ENCODE measurements around the gene AQP12A. TPM values are rescaled to one million over a fixed set of nuclear protein-coding genes. Genes with fewer than 3 reads are reported as not detected.

The AQP12A gene
- total and polyA plus RNA-seq, 3 experiments from 2014 or later = not detected

DNA sequence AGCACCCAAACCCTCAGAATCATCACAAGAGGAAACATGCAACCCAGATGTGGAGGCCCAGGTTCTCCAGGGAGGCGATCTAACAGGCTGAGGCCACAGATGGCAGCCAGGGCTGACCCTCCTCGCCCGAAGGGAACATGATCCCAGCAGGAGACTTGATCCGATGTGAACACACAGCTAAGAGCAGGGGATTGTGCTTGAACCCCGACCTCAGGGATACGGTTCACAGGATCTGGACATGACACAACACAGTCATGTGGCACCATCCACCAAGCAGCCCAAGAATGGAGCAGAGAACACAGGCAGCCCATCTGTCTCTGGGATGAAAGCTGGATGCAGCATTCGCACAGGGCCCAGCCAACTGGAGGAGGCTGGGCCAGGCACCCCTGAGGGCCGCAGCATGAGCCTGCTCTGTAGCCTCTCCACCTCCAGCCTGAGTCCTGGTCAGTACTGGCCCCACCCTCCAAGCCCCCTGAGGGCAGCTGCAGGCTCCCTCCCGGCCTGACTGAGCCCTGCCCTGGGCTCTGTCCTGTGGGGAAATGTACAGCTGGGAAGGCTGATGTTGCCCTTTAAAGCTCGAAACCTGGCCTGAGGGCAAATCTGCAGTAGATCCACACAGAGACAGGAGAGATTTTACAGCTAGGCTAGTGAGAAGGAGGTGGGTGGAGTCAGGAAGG is 39.0 kb downstream of the AQP12A start:
- no peaks in the 10 kb centered on the region for H3K36me3 ChIP-seq (ENCODE audit: insufficient read depth, low read length)
- CTCF ChIA-PET = no interaction called here
- H3K27me3 Mint-ChIP-seq = peaks cover 2 to 17% of the 10 kb centered on the region in 2 donors
- H3K36me3 Mint-ChIP-seq = no peaks in the 10 kb centered on the region
- no peak overlapping the region for H3K4me3 Mint-ChIP-seq
- no peaks in the 10 kb centered on the region for H3K4me1 ChIP-seq (ENCODE audit: insufficient read depth, low read length)
- H3K4me3 ChIP-seq (ENCODE audit: low read length) = no peak overlapping the region
- no peak for DNase-seq
- POLR2A ChIA-PET = no interaction called here
- no peak overlapping the region for H3K27ac ChIP-seq (ENCODE audit: low read depth, low read length)
- peak overlapping the region in 1 of 8 donors; percentile 60 for H3K27ac Mint-ChIP-seq
- H3K9me3 Mint-ChIP-seq = no peaks in the 10 kb centered on the region
- no peaks in the 10 kb centered on the region for H3K9me3 ChIP-seq (ENCODE audit: low read length)
- no peaks in the 10 kb centered on the region for H3K27me3 ChIP-seq (ENCODE audit: insufficient read depth, low read length, poor library complexity, severe bottlenecking)
- H3K4me1 Mint-ChIP-seq = no peaks in the 10 kb centered on the region

DNA sequence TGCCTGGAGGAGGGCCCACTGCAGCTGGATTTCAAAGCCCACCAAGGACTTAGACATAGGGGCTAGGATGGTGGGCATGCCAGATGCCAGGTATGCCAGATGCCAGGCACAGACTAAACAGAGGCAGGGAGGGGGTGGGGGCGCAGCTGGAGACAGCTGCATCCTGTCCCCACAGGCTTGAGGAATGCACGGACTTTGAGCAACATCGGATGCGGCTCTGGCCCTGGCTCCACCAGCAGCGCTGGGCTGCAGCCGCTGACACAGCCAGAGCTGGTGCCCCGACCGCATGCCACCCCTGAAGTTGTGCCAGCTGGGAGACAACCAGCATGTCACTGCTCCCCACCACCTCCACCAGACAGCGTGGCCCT is 39.5 kb downstream of the AQP12A start:
- CTCF ChIA-PET = no interaction called here
- Histone ChIP-seq H3K36me3 (ENCODE audit: insufficient read depth, low read length) (no peaks in the 10 kb centered on the region), H3K27me3 (ENCODE audit: insufficient read depth, low read length, poor library complexity, severe bottlenecking) (no peaks in the 10 kb centered on the region), H3K9me3 (ENCODE audit: low read length) (no peaks in the 10 kb centered on the region), H3K4me1 (ENCODE audit: insufficient read depth, low read length) (no peaks in the 10 kb centered on the region), H3K27ac (ENCODE audit: low read depth, low read length) (no peak overlapping the region), H3K4me3 (ENCODE audit: low read length) (no peak overlapping the region)
- Mint-ChIP-seq H3K4me3 (no peak overlapping the region), H3K27me3 (peaks cover 2 to 17% of the 10 kb centered on the region in 2 donors), H3K4me1 (no peaks in the 10 kb centered on the region), H3K36me3 (no peaks in the 10 kb centered on the region), H3K9me3 (no peaks in the 10 kb centered on the region), H3K27ac (no peak overlapping the region)
- POLR2A ChIA-PET = no interaction called here
- no peak for DNase-seq

DNA sequence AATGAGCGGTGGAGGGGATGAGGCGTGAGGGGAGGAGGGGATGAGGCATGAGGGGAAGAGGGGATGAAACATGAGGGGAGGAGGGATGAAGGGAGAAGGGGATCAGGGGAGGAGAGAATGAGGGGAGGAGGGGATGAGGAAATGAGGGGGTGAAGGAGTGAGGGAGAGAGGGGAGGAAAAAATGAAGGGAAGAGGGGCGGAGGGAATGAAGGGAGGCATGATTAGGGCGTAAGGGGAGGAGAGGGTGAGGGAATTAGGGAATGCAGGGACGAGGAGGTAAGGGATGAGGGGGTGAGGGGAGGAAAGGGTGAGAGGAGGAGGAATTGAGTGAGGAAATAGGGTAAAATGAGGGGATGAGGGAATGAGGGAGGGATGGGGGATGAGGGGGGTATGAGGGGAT is 40.5 kb downstream of the AQP12A start:
- Mint-ChIP-seq H3K4me3 (no peak overlapping the region), H3K27ac (no peak overlapping the region), H3K27me3 (peaks cover 2 to 14% of the 10 kb centered on the region in 2 donors), H3K4me1 (no peaks in the 10 kb centered on the region), H3K36me3 (no peaks in the 10 kb centered on the region), H3K9me3 (no peaks in the 10 kb centered on the region)
- Histone ChIP-seq H3K4me3 (ENCODE audit: low read length) (no peak overlapping the region), H3K27ac (ENCODE audit: low read depth, low read length) (no peak overlapping the region), H3K9me3 (ENCODE audit: low read length) (no peaks in the 10 kb centered on the region), H3K36me3 (ENCODE audit: insufficient read depth, low read length) (no peaks in the 10 kb centered on the region), H3K27me3 (ENCODE audit: insufficient read depth, low read length, poor library complexity, severe bottlenecking) (no peaks in the 10 kb centered on the region), H3K4me1 (ENCODE audit: insufficient read depth, low read length) (no peaks in the 10 kb centered on the region)
- POLR2A ChIA-PET = no interaction called here
- CTCF ChIA-PET = no interaction called here
- no peak for DNase-seq

DNA sequence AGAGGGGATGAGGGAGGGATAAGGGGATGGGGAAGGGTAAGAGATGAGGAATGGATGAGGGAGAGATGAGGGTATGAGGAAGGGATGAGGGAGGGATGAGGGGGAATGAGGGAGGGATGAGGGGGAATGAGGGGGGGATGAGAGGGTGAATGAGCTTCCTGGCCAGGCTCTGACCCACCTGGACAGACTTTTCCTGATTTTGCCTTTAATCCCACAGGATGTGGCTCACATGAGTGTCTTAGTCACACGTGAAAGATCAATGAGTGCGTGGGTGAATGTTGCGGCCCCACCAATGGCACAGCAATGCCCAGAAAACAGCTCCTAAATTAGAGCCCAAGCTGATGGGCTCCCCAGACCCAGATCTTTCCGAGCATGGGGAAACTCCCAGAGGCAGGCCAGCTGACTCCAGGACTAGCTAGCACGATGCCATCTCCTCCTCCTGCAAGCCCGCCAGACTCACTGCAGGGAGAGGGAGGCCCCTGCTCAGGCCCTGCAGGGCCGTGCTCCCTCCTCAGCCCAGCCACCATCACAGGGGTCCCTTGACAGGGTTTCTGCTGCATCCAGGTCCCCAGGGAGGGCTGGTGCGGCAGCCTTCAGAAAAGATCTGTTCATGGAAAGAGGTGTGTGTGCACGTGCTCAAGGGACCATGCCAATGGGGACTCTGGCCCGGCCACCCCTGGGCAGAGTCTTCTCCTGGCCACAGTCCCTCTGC is 41.4 kb downstream of the AQP12A start:
- no peak for DNase-seq
- H3K27me3 ChIP-seq (ENCODE audit: insufficient read depth, low read length, poor library complexity, severe bottlenecking) = no peaks in the 10 kb centered on the region
- H3K27me3 Mint-ChIP-seq = peaks cover 3 to 12% of the 10 kb centered on the region in 2 donors
- H3K27ac Mint-ChIP-seq = no peak overlapping the region
- H3K9me3 Mint-ChIP-seq = no peaks in the 10 kb centered on the region
- no peak overlapping the region for H3K4me3 ChIP-seq (ENCODE audit: low read length)
- no peaks in the 10 kb centered on the region for H3K4me1 ChIP-seq (ENCODE audit: insufficient read depth, low read length)
- H3K36me3 Mint-ChIP-seq = no peaks in the 10 kb centered on the region
- no peaks in the 10 kb centered on the region for H3K4me1 Mint-ChIP-seq
- H3K27ac ChIP-seq (ENCODE audit: low read depth, low read length) = no peak overlapping the region
- H3K36me3 ChIP-seq (ENCODE audit: insufficient read depth, low read length) = no peaks in the 10 kb centered on the region
- no peaks in the 10 kb centered on the region for H3K9me3 ChIP-seq (ENCODE audit: low read length)
- ChIA-PET CTCF (no interaction called here), POLR2A (no interaction called here)
- H3K4me3 Mint-ChIP-seq = no peak overlapping the region

DNA sequence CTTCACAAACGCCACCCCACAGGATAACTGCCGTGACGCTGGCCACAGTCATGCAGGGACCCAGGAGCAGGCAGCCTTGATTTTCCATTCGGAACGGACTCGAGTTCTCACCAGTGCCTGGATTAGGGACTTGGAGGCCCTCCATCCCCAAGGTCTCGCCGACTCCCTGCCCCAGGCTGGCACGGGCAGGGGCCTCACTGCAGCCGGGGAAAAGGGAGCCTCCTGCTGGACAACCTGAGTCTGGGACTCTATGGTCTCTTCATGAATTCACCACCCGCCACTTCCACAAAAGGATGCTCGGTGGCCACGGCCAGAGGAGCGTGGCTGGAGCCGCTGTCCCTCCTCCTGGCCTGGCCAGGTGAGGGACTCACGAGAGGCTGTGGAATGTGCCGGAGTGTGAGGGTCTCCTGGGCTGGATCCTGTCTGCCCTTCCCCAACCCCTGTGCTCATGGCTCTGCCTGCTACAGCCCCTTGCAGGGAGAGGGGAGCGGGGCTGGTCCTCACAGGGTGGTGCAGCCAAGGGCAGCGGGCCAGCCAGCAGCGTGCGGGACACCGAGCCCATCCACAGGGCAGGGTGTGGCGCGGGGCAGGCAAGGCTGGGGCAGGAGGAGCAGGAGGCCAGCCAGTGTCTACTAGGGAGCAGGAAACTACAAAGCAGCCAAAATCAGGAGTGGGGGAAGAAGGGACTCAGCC is 42.3 kb downstream of the AQP12A start:
- H3K36me3 ChIP-seq (ENCODE audit: insufficient read depth, low read length) = no peaks in the 10 kb centered on the region
- no peak overlapping the region for H3K4me3 ChIP-seq (ENCODE audit: low read length)
- peaks cover 0 to 1% (median 0%) of the 10 kb centered on the region in 3 donors for H3K4me1 Mint-ChIP-seq
- CTCF ChIA-PET = no interaction called here
- H3K9me3 Mint-ChIP-seq = no peaks in the 10 kb centered on the region
- no peaks in the 10 kb centered on the region for H3K27me3 ChIP-seq (ENCODE audit: insufficient read depth, low read length, poor library complexity, severe bottlenecking)
- peaks cover 3 to 10% of the 10 kb centered on the region in 2 donors for H3K27me3 Mint-ChIP-seq
- H3K9me3 ChIP-seq (ENCODE audit: low read length) = no peaks in the 10 kb centered on the region
- POLR2A ChIA-PET = no interaction called here
- no peak overlapping the region for H3K27ac ChIP-seq (ENCODE audit: low read depth, low read length)
- H3K36me3 Mint-ChIP-seq = no peaks in the 10 kb centered on the region
- H3K4me1 ChIP-seq (ENCODE audit: insufficient read depth, low read length) = no peaks in the 10 kb centered on the region
- no peak overlapping the region for H3K4me3 Mint-ChIP-seq
- peak in 1 of 5 donors; percentile 9 for DNase-seq
- H3K27ac Mint-ChIP-seq = no peak overlapping the region

DNA sequence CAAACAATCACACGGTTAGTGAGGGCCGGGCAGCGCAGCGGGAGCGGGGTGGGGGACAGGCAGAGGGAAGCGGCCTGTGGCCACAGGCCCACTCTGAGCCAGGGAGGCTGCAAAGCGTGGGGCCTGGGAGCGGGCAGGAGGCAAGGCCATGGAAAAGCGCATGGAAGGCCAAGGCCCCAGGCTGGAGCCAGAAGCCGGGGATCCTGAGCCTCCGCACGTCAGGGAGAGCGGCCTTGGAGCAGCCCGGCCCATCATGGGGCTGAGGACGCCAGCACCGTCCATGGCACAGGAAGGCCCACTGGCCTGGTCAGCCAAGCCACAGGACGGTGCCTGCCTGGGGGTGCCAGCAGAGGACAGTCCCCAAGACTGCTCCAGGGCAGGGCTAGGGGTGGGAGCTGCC is 43.1 kb downstream of the AQP12A start:
- DNase-seq = no peak
- CTCF ChIA-PET = no interaction called here
- peaks cover 1 to 9% (median 2%) of the 10 kb centered on the region in 3 donors for H3K4me1 Mint-ChIP-seq
- POLR2A ChIA-PET = no interaction called here
- Histone ChIP-seq H3K9me3 (ENCODE audit: low read length) (no peaks in the 10 kb centered on the region), H3K27me3 (ENCODE audit: insufficient read depth, low read length, poor library complexity, severe bottlenecking) (no peaks in the 10 kb centered on the region), H3K4me1 (ENCODE audit: insufficient read depth, low read length) (no peaks in the 10 kb centered on the region), H3K36me3 (ENCODE audit: insufficient read depth, low read length) (no peaks in the 10 kb centered on the region), H3K27ac (ENCODE audit: low read depth, low read length) (no peak overlapping the region), H3K4me3 (ENCODE audit: low read length) (no peak overlapping the region)
- no peak overlapping the region for H3K27ac Mint-ChIP-seq
- H3K4me3 Mint-ChIP-seq = no peak overlapping the region
- H3K27me3 Mint-ChIP-seq = peaks cover 3 to 7% of the 10 kb centered on the region in 2 donors
- H3K36me3 Mint-ChIP-seq = no peaks in the 10 kb centered on the region
- H3K9me3 Mint-ChIP-seq = no peaks in the 10 kb centered on the region

DNA sequence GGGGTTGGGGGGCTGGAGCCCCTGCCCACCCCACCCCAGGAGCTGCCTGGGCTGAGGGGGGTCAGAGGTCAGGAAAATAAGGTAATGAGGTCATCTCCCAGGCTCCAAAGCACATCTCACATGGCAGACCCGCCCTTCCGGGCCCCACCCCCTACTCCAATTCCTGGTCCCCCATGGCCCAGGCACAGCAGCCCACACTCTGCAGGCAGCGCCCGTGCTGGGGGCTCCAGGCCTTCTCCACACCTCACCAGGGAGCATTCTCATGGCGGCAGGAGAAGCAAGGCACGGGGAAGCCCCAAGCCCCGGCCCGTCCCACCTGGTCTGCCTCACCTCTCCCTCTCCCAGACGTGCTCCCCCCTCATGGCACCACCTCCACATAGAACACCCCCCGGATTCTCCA is 43.8 kb downstream of the AQP12A start:
- Histone ChIP-seq H3K27me3 (ENCODE audit: insufficient read depth, low read length, poor library complexity, severe bottlenecking) (no peaks in the 10 kb centered on the region), H3K36me3 (ENCODE audit: insufficient read depth, low read length) (no peaks in the 10 kb centered on the region), H3K4me1 (ENCODE audit: insufficient read depth, low read length) (no peaks in the 10 kb centered on the region), H3K4me3 (ENCODE audit: low read length) (no peak overlapping the region), H3K9me3 (ENCODE audit: low read length) (no peaks in the 10 kb centered on the region), H3K27ac (ENCODE audit: low read depth, low read length) (no peak overlapping the region)
- H3K4me3 Mint-ChIP-seq = no peak overlapping the region
- H3K9me3 Mint-ChIP-seq = no peaks in the 10 kb centered on the region
- CTCF ChIA-PET = no interaction called here
- H3K4me1 Mint-ChIP-seq = peaks cover 2 to 12% (median 3%) of the 10 kb centered on the region in 3 donors
- H3K27ac Mint-ChIP-seq = no peak overlapping the region
- no peak for DNase-seq
- H3K27me3 Mint-ChIP-seq = peaks cover 1 to 3% of the 10 kb centered on the region in 2 donors
- POLR2A ChIA-PET = no interaction called here
- no peaks in the 10 kb centered on the region for H3K36me3 Mint-ChIP-seq
